ENCODE measurements around the gene ITGA5. TPM values are rescaled to one million over a fixed set of nuclear protein-coding genes. Genes with fewer than 3 reads are reported as not detected.

ITGA5 gene
- total RNA-seq, 1 donor, result 168 TPM

- no peaks in the 10 kb centered on the region for H3K4me1 ChIP-seq (ENCODE audit: insufficient read depth, low read length)
- H3K27me3 ChIP-seq (ENCODE audit: insufficient read depth, low read length), result no peaks in the 10 kb centered on the region
- H3K4me3 ChIP-seq (ENCODE audit: low read length), result no peak overlapping the region
- H3K9me3 ChIP-seq (ENCODE audit: low read depth, low read length), result no peaks in the 10 kb centered on the region
Observed at GRCh38 chr12:54439521-54440255, 20.6 kb upstream of the ITGA5 start.

- Histone ChIP-seq H3K4me3 (ENCODE audit: low read length) (no peak overlapping the region), H3K27me3 (ENCODE audit: insufficient read depth, low read length) (no peaks in the 10 kb centered on the region), H3K4me1 (ENCODE audit: insufficient read depth, low read length) (no peaks in the 10 kb centered on the region), H3K9me3 (ENCODE audit: low read depth, low read length) (no peaks in the 10 kb centered on the region)
Observed at GRCh38 chr12:54439096-54439495, 20.0 kb upstream of the ITGA5 start.

- no peaks in the 10 kb centered on the region for H3K9me3 ChIP-seq (ENCODE audit: low read depth, low read length)
- H3K4me3 ChIP-seq (ENCODE audit: low read length), result no peak overlapping the region
- H3K27me3 ChIP-seq (ENCODE audit: insufficient read depth, low read length), result no peaks in the 10 kb centered on the region
- H3K4me1 ChIP-seq (ENCODE audit: insufficient read depth, low read length), result no peaks in the 10 kb centered on the region
Observed at GRCh38 chr12:54438517-54438916, 19.5 kb upstream of the ITGA5 start.

- no peak overlapping the region for H3K4me3 ChIP-seq (ENCODE audit: low read length)
- no peaks in the 10 kb centered on the region for H3K9me3 ChIP-seq (ENCODE audit: low read depth, low read length)
- H3K27me3 ChIP-seq (ENCODE audit: insufficient read depth, low read length), result no peaks in the 10 kb centered on the region
- peaks cover under 1% of the 10 kb centered on the region for H3K4me1 ChIP-seq (ENCODE audit: insufficient read depth, low read length)
Observed at GRCh38 chr12:54437697-54438096, 18.6 kb upstream of the ITGA5 start.

GRCh38 chr12:54437243-54437642 lies 18.2 kb upstream of the ITGA5 start:
- Histone ChIP-seq H3K27me3 (ENCODE audit: insufficient read depth, low read length) (no peaks in the 10 kb centered on the region), H3K9me3 (ENCODE audit: low read depth, low read length) (no peaks in the 10 kb centered on the region), H3K4me3 (ENCODE audit: low read length) (no peak overlapping the region), H3K4me1 (ENCODE audit: insufficient read depth, low read length) (peaks cover 5% of the 10 kb centered on the region)

- Histone ChIP-seq H3K4me3 (ENCODE audit: low read length) (no peak overlapping the region), H3K9me3 (ENCODE audit: low read depth, low read length) (no peaks in the 10 kb centered on the region), H3K4me1 (ENCODE audit: insufficient read depth, low read length) (peaks cover 34% of the 10 kb centered on the region), H3K27me3 (ENCODE audit: insufficient read depth, low read length) (no peaks in the 10 kb centered on the region)
Observed at GRCh38 chr12:54432815-54433164, 13.7 kb upstream of the ITGA5 start.

- H3K9me3 ChIP-seq (ENCODE audit: low read depth, low read length), result no peaks in the 10 kb centered on the region
- no peak overlapping the region for H3K4me3 ChIP-seq (ENCODE audit: low read length)
- no peaks in the 10 kb centered on the region for H3K27me3 ChIP-seq (ENCODE audit: insufficient read depth, low read length)
- H3K4me1 ChIP-seq (ENCODE audit: insufficient read depth, low read length), result peaks cover 39% of the 10 kb centered on the region
Observed at GRCh38 chr12:54431911-54432814, 13.1 kb upstream of the ITGA5 start.

- Histone ChIP-seq H3K9me3 (ENCODE audit: low read depth, low read length) (no peaks in the 10 kb centered on the region), H3K4me1 (ENCODE audit: insufficient read depth, low read length) (peaks cover 39% of the 10 kb centered on the region), H3K4me3 (ENCODE audit: low read length) (no peak overlapping the region), H3K27me3 (ENCODE audit: insufficient read depth, low read length) (no peaks in the 10 kb centered on the region)
Observed at GRCh38 chr12:54430471-54431069, 11.5 kb upstream of the ITGA5 start.

- Histone ChIP-seq H3K4me1 (ENCODE audit: insufficient read depth, low read length) (peaks cover 44% of the 10 kb centered on the region), H3K9me3 (ENCODE audit: low read depth, low read length) (no peaks in the 10 kb centered on the region), H3K27me3 (ENCODE audit: insufficient read depth, low read length) (no peaks in the 10 kb centered on the region), H3K4me3 (ENCODE audit: low read length) (no peak overlapping the region)
Observed at GRCh38 chr12:54429014-54429471, 10.0 kb upstream of the ITGA5 start.

GRCh38 chr12:54428050-54429013 lies 9.3 kb upstream of the ITGA5 start:
- Histone ChIP-seq H3K27me3 (ENCODE audit: insufficient read depth, low read length) (no peaks in the 10 kb centered on the region), H3K4me1 (ENCODE audit: insufficient read depth, low read length) (peaks cover 52% of the 10 kb centered on the region), H3K4me3 (ENCODE audit: low read length) (no peak overlapping the region), H3K9me3 (ENCODE audit: low read depth, low read length) (no peaks in the 10 kb centered on the region)

- Histone ChIP-seq H3K4me1 (ENCODE audit: insufficient read depth, low read length) (peaks cover 52% of the 10 kb centered on the region), H3K27me3 (ENCODE audit: insufficient read depth, low read length) (no peaks in the 10 kb centered on the region), H3K4me3 (ENCODE audit: low read length) (no peak overlapping the region), H3K9me3 (ENCODE audit: low read depth, low read length) (no peaks in the 10 kb centered on the region)
Observed at GRCh38 chr12:54427106-54427505, 8.0 kb upstream of the ITGA5 start.

GRCh38 chr12:54426690-54427089 lies 7.6 kb upstream of the ITGA5 start:
- H3K27me3 ChIP-seq (ENCODE audit: insufficient read depth, low read length), result no peaks in the 10 kb centered on the region
- H3K4me3 ChIP-seq (ENCODE audit: low read length), result no peak overlapping the region
- peaks cover 48% of the 10 kb centered on the region for H3K4me1 ChIP-seq (ENCODE audit: insufficient read depth, low read length)
- no peaks in the 10 kb centered on the region for H3K9me3 ChIP-seq (ENCODE audit: low read depth, low read length)

- H3K27me3 ChIP-seq (ENCODE audit: insufficient read depth, low read length), result no peaks in the 10 kb centered on the region
- H3K4me1 ChIP-seq (ENCODE audit: insufficient read depth, low read length), result peaks cover 43% of the 10 kb centered on the region
- H3K9me3 ChIP-seq (ENCODE audit: low read depth, low read length), result no peaks in the 10 kb centered on the region
- no peak overlapping the region for H3K4me3 ChIP-seq (ENCODE audit: low read length)
Observed at GRCh38 chr12:54425702-54426101, 6.6 kb upstream of the ITGA5 start.

- H3K4me3 ChIP-seq (ENCODE audit: low read length), result no peak overlapping the region
- H3K4me1 ChIP-seq (ENCODE audit: insufficient read depth, low read length), result peaks cover 56% of the 10 kb centered on the region
- H3K9me3 ChIP-seq (ENCODE audit: low read depth, low read length), result no peaks in the 10 kb centered on the region
- no peaks in the 10 kb centered on the region for H3K27me3 ChIP-seq (ENCODE audit: insufficient read depth, low read length)
Observed at GRCh38 chr12:54424224-54424623, 5.2 kb upstream of the ITGA5 start.
